ENCODE data around the gene SRGN.

SRGN gene

DNA sequence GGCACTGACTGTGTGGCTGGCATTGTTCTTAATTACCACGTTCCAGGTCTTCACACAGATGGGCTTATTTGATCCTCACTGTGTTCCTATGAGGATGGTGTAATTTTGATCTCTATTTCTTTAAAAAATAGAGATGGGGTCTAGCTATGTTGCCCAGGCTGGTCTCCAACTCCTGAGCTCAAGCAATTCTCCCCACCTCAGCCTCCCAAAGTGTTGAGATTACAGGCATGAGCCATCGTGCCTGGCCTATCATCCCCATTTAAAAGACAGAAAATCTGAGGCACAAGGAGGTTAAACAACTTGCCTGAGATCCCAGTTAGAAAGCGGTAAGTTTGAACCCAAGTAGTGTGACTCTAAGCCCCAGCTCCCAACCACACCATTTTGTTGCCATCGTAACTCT is 17.0 kb upstream of the SRGN start:
- DNase-seq (ENCODE audit: low spot score) = no peak
- TF ChIP-seq, protein P1, sequence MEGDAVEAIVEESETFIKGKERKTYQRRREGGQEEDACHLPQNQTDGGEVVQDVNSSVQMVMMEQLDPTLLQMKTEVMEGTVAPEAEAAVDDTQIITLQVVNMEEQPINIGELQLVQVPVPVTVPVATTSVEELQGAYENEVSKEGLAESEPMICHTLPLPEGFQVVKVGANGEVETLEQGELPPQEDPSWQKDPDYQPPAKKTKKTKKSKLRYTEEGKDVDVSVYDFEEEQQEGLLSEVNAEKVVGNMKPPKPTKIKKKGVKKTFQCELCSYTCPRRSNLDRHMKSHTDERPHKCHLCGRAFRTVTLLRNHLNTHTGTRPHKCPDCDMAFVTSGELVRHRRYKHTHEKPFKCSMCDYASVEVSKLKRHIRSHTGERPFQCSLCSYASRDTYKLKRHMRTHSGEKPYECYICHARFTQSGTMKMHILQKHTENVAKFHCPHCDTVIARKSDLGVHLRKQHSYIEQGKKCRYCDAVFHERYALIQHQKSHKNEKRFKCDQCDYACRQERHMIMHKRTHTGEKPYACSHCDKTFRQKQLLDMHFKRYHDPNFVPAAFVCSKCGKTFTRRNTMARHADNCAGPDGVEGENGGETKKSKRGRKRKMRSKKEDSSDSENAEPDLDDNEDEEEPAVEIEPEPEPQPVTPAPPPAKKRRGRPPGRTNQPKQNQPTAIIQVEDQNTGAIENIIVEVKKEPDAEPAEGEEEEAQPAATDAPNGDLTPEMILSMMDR (IDR thresholded peaks at IDR 0.05; ENCODE audit: extremely low read depth, missing control alignments) = no peak

DNA sequence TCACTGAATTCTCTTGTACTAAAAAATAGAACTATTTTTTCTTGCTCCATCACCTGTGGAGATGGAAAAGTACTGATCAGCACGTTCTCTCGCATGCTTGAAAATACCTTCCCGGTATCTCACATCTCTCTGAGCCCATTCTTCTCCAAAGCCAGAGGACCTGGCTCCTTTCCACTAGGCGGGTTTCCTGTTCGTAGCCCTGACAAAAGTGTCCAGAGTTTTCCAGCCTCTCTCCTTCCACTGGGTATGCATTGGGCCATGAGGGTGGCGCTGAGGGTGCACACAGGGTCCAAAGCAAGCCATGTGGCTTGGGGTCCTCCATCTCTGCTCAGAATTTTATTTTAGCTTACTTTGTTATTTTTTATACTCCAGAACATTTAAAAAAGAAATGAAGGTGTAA is 16.3 kb upstream of the SRGN start:
- no peak for DNase-seq (ENCODE audit: low spot score)
- TF ChIP-seq, protein P1 (IDR thresholded peaks at IDR 0.05; ENCODE audit: extremely low read depth, missing control alignments) = no peak

DNA sequence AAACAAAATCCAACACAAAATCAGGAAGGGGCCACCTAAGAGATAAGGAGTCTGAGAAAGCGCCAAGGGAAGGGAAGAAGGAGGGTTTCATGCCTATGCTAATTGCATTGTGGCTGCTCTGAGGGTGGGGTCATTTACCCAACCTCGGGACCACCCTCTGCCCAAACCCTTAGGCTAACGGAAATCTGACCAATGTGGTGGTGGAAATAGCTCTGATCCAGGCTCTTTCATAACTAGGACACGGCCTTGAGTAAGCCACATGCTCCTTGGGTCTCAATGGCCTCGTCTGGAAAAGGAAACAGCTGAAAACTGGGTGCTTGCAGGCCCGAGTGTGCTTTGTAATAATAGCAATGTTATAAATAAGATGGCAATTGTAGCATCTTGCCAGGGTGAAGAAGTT is 14.9 kb upstream of the SRGN start:
- no peak for DNase-seq (ENCODE audit: low spot score)
- TF ChIP-seq, protein P1 (IDR thresholded peaks at IDR 0.05; ENCODE audit: extremely low read depth, missing control alignments) = no peak

DNA sequence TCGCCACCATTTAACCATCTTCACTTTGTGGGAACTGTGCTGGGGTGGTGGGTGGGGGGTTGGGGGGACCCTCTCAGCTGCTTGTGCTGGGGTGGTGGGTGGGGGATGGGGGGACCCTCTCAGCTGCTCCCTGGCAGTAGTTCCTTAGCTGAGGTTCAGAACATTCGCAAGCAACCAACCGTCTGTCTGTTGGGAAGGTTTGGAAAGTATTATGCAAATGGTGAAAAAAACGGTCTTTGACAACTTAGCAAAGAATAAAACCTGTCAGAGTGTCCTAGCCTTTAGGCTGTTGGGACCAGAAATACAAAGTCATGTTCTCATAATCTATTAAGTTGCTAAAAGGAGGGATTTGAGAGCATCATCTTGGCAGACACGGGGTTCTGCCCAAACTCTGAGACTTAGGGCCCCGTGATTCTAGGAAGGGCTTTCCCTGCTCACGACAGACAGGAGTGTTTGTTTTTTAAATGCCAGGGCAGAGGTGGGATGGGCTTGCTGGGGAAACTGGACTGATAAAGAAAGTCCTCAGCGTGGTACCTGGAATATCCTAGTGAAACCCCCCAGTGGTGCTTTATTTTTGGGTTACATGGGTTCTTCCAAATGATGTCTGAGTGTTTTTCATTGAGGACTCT is 14.1 kb upstream of the SRGN start:
- DNase-seq (ENCODE audit: low spot score) = no peak
- TF ChIP-seq, protein P1 (IDR thresholded peaks at IDR 0.05; ENCODE audit: extremely low read depth, missing control alignments) = no peak

DNA sequence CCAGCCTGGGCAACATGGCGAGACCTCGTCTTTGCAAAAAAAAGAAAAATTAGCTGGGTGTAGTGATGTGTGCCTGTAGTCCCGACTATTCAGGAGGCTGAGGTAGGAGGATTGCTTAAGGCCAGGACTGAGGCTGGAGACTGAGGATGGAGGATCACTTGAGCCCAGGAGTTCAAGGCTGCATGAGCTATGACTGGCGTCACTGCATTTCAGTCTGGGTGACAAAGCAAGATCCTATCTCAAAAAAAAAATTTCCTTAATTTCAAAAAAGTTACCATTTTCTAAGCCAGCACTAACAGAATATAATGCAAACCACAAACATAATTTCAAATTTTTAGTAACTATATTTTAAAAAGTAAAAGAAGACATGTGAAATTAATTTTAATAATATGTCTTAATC is 13.4 kb upstream of the SRGN start:
- DNase-seq (ENCODE audit: low spot score) = no peak
- TF ChIP-seq, protein P1 (IDR thresholded peaks at IDR 0.05; ENCODE audit: extremely low read depth, missing control alignments) = no peak

DNA sequence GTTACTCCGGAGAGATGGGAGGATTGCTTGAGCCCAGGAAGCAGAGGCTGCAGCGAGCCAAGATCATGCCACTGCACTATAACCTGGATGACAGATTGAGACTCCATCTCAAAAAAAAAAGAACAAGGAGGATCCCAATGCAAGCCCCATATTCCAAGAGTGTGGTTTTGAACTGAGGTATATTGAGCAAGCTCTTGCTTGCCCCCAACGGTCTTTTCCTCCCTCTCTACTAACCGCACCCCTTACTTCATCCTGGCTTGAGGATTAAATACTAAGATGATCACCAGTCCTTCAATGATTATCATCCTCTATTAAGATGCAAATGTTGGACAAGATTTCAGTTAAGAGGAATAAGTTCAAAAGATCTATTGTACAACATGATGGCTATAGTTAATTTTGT is 12.5 kb upstream of the SRGN start:
- TF ChIP-seq, protein P1 (IDR thresholded peaks at IDR 0.05; ENCODE audit: extremely low read depth, missing control alignments) = no peak
- DNase-seq (ENCODE audit: low spot score) = no peak

DNA sequence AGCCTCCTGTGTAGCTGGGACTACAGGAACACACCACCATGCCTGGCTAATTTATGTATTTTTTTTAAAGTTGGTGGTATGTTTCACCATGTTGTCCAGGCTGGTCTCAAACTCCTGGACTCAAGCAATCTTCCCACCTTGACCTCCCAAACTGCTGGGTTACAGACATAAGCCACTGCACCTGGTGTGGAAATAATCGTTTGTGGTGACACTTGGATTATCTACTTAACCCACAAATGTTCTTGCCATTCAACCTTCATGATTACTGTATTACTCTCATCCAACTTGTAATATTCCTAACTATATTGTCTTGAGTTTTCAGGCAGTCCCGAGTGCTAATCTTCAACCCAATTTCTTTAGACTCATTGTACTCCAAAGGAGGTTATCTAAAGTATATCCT is 9.6 kb upstream of the SRGN start:
- TF ChIP-seq, protein P1 (IDR thresholded peaks at IDR 0.05; ENCODE audit: extremely low read depth, missing control alignments) = no peak
- no peak for DNase-seq (ENCODE audit: low spot score)

Measured in GM20000 (cell line).